H1 (cell line): Measurements from ENCODE around the gene PRKN. TPM values are rescaled to one million over a fixed set of nuclear protein-coding genes. Genes with fewer than 3 reads are reported as not detected.

Source experiments
- SIX5 ChIP-seq: IDR thresholded peaks from 2 replicates; pipeline ENCODE4 v1.6.1; 2011; ENCODE audit warnings: mild to moderate bottlenecking, low read depth, low read length
- TAF7 ChIP-seq: optimal IDR thresholded peaks from 2 replicates; pipeline ENCODE3; 2011; ENCODE audit warnings: low read depth, mild to moderate bottlenecking, inconsistent platforms, low read length, moderate library complexity, borderline replicate concordance
- polyA plus RNA-seq, 7 experiments: library from polyadenylated mRNA; depleted of rRNA in 3 of 7; stranded (reverse) in 5 of 7; unstranded in 2 of 7; fragments of >200 nt in 5 of 7; fragments of 200-250 nt in 2 of 7; gene quantifications; 1 replicate in 5 of 7; 2 replicates in 1 of 7; 4 replicates in 1 of 7; pipeline versions ENCODE4 v1.2.1 to v1.2.3, GENCODE V29; 2011 to 2013; ENCODE audit warnings: missing spikeins in 2 of 7, mixed read lengths in 2 of 7
- total RNA-seq: library from RNA; stranded (reverse); fragmentation: NEBNext Ultra II Directional; extraction: Animal tissue kit (Norgen Biotek cat#: 25700); gene quantifications from 2 replicates; pipeline ENCODE4 v1.2.1, GENCODE V29; 2021

The PRKN gene
- total and polyA plus RNA-seq, 2 of the 8 experiments (the other 6 are each of a cell fraction or from before 2014, with no cell fraction given) = 0.13 to 0.29 TPM

GRCh38 chr6:161961046-161961445 lies 766.5 kb downstream of the PRKN start (continued):
- TF ChIP-seq TAF7 = no peak
- TF ChIP-seq SIX5 = no peak
